GM12872 (cell line): Measurements from ENCODE around the gene NAA11.

Experiments
- CTCF ChIP-seq: IDR thresholded peaks from 3 replicates; pipeline ENCODE4 v1.5.1; 2011; ENCODE audit warnings: low read depth, mild to moderate bottlenecking, low read length, moderate library complexity; ENCODE audit not compliant: insufficient read depth

NAA11 gene

GRCh38 chr4:79311279-79311678, 14.6 kb downstream of the NAA11 start:
- no peak for TF ChIP-seq CTCF

GRCh38 chr4:79308971-79309370, 16.9 kb downstream of the NAA11 start:
- no peak for TF ChIP-seq CTCF

DNA sequence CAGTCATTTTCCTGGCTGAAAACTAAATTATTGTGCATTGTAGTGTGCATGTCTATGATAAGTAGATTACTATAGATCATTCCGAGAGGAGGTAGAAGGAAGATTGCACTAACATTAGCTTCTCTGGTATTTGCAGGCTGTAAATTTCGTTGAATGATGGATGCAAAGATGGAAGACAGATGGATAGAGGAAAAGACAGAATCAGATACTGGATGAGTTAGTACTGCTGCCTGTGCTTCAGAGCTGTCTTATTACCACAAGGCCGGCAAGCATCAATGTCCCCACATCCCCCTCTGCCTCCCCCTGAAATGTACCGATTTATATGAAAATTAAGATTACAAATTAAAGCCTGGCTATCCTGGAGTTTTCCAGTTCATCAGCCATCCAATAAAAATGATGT, 17.7 kb downstream of the NAA11 start:
- no peak for TF ChIP-seq CTCF

DNA sequence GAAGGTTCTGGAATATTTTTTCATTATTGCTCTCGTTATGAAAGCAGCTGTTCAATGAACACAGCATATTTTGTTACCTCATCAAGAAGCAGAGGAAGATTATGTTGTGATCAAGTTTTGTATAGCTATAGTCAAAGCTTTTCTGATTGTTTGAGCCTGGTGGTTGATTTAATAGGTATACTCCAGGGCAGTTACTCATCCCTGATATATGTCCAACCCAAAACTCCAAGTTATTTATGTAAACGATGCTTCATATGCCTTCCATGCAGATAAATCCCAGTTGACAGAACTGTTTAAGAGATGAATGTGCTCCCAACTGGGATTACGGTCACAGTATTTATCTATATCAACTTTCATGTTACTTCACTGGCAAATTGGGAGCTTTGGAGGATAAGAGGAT, 19.1 kb downstream of the NAA11 start:
- no peak for TF ChIP-seq CTCF

GRCh38 chr4:79300280-79300679, 25.6 kb downstream of the NAA11 start:
- TF ChIP-seq CTCF: no peak

DNA sequence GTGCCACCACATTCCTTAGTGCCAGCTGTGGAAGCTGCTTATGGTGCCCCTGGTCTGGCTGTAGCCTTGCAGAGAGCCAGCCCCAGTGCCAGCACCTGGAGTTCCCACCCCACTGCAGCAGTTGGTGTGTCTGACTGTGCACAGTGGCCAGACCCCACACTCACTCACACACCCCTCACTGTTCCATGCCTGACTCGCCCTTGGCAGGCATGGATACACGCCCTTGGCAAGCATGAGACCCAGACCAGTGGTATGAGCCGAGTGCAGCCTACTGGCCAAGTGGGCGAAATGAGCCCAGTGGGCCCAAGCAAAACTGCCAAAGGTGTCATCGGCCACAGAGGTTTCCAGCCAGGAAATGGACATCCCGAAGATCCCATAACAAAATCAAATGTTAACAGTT, 27.4 kb downstream of the NAA11 start:
- TF ChIP-seq CTCF: no peak

GRCh38 chr4:79298027-79298426, 27.8 kb downstream of the NAA11 start:
- TF ChIP-seq CTCF: peak; percentile 18; the same call in 1 of the 3 replicates

- TF ChIP-seq CTCF: no peak
Measured at GRCh38 chr4:79297479-79297878, 28.4 kb downstream of the NAA11 start.
